Activated CD4-positive, alpha-beta T cell treated with anti-CD3 and anti-CD28 coated beads for 4 hours (primary cell): Measurements from ENCODE around the gene PEX26.
"Not testable (repeated sequence)": the region's sequence is repeated elsewhere in the genome, so short reads cannot be mapped to it uniquely, and the experiment has no call there.

Experiments
- DNase-seq, 2 donors: peaks; one replicate each; pipeline ENCODE4 v3.0.0-alpha.2; 2020

The PEX26 gene

GRCh38 chr22:18101536-18101935 is 23.7 kb downstream of the PEX26 start:
- no peak for DNase-seq

GRCh38 chr22:18103527-18104269 is 25.9 kb downstream of the PEX26 start:
- no peak for DNase-seq

GRCh38 chr22:18104566-18104965 is 26.8 kb downstream of the PEX26 start:
- no peak for DNase-seq

GRCh38 chr22:18105981-18106380 is 28.2 kb downstream of the PEX26 start:
- not testable (repeated sequence) for DNase-seq

- not testable (repeated sequence) for DNase-seq
Measured at GRCh38 chr22:18106550-18107341, 29.0 kb downstream of the PEX26 start.

GRCh38 chr22:18108187-18108586 is 30.4 kb downstream of the PEX26 start:
- no peak for DNase-seq

GRCh38 chr22:18109410-18110193 is 31.8 kb downstream of the PEX26 start:
- no peak for DNase-seq

- DNase-seq, result peak; percentile 39 to 55
Measured at GRCh38 chr22:18110194-18110953, 32.6 kb downstream of the PEX26 start, which contains the start of gene TUBA8. Gene TUBA8, plus strand, starts transcription at chr22:18110809. Its CDS starts 57 bp downstream, at chr22:18110866.

GRCh38 chr22:18110954-18111758 is 33.4 kb downstream of the PEX26 start:
- DNase-seq, result no peak

- DNase-seq, result no peak
Measured at GRCh38 chr22:18111759-18112330, 34.1 kb downstream of the PEX26 start.

GRCh38 chr22:18112440-18112839 is 34.6 kb downstream of the PEX26 start:
- DNase-seq, result no peak

- DNase-seq, result no peak
Measured at GRCh38 chr22:18113680-18114394, 36.0 kb downstream of the PEX26 start.

- no peak for DNase-seq
Measured at GRCh38 chr22:18114495-18114894, 36.7 kb downstream of the PEX26 start.

GRCh38 chr22:18114976-18115652 is 37.3 kb downstream of the PEX26 start:
- no peak for DNase-seq

GRCh38 chr22:18115906-18116371 is 38.1 kb downstream of the PEX26 start:
- no peak for DNase-seq

- DNase-seq, result no peak
Measured at GRCh38 chr22:18116634-18117033, 38.8 kb downstream of the PEX26 start.

GRCh38 chr22:18118345-18118915 is 40.6 kb downstream of the PEX26 start:
- DNase-seq, result no peak

GRCh38 chr22:18119409-18120110 is 41.8 kb downstream of the PEX26 start:
- peak; percentile 13 to 31 for DNase-seq

- no peak for DNase-seq
Measured at GRCh38 chr22:18120857-18121256, 43.1 kb downstream of the PEX26 start.
